ENCODE results near the gene NHSL2.

DNA sequence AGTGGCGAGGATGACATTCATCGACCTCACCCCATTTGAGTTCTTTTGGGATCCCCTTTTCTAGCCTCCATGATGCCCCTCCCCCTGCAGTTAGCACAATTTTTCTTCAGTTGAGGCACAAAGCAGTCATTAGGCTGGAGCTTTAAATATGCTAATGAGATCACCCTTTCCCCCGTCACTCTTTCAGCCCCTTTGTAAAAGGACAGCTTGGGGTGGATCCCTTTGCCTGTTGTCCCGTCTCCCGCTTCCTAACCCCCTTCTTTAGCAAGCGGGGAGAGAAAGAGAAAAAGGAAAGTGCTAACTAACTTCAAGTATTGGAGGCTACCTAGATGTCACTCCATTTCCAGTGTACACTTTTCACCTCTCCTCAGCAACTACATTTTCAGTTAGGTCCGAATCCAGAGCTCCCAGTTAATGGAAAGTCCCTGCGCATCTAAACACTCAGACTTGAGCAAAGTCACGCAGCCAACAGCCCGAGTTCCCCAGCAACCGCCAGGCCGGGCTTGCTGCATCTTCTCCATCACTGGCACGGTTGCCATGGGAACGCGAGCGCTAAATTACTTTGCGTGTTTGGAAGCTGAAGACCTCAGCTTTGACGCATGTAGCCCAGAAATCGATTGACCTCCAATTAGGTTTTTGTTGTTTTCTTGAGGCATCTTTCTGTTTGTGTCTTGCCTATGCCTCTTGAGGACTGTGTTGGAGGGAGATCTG is 144.3 kb downstream of the NHSL2 start:
- TF ChIP-seq, protein P1, sequence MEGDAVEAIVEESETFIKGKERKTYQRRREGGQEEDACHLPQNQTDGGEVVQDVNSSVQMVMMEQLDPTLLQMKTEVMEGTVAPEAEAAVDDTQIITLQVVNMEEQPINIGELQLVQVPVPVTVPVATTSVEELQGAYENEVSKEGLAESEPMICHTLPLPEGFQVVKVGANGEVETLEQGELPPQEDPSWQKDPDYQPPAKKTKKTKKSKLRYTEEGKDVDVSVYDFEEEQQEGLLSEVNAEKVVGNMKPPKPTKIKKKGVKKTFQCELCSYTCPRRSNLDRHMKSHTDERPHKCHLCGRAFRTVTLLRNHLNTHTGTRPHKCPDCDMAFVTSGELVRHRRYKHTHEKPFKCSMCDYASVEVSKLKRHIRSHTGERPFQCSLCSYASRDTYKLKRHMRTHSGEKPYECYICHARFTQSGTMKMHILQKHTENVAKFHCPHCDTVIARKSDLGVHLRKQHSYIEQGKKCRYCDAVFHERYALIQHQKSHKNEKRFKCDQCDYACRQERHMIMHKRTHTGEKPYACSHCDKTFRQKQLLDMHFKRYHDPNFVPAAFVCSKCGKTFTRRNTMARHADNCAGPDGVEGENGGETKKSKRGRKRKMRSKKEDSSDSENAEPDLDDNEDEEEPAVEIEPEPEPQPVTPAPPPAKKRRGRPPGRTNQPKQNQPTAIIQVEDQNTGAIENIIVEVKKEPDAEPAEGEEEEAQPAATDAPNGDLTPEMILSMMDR (IDR thresholded peaks at IDR 0.05) = no peak
- no peak for TF ChIP-seq EP300 (IDR thresholded peaks at IDR 0.05)
